Measurements from ENCODE around the gene ZNF44.
"Not testable (repeated sequence)": the region's sequence is repeated elsewhere in the genome, so short reads cannot be mapped to it uniquely, and the experiment has no call there.

ZNF44 gene

GRCh38 chr19:12318782-12319413, 24.2 kb upstream of the ZNF44 start:
- H3K4me3 ChIP-seq (replicated peaks; ENCODE audit: low read depth, low read length): no peak overlapping the region
- TF ChIP-seq CTCF (IDR thresholded peaks at IDR 0.05; ENCODE audit: low read depth, low read length, missing control alignments): no peak
- no peak for DNase-seq (ENCODE audit: extremely low read depth, low read depth)

- no peak for DNase-seq (ENCODE audit: extremely low read depth, low read depth)
- no peak overlapping the region for H3K4me3 ChIP-seq (replicated peaks; ENCODE audit: low read depth, low read length)
- TF ChIP-seq CTCF (IDR thresholded peaks at IDR 0.05; ENCODE audit: low read depth, low read length, missing control alignments): no peak
These were observed 19.9 kb upstream of the ZNF44 start for GRCh38 chr19:12314553-12314952.

GRCh38 chr19:12308891-12309290, 14.2 kb upstream of the ZNF44 start:
- not testable (repeated sequence) for DNase-seq (ENCODE audit: extremely low read depth, low read depth)

GRCh38 chr19:12295191-12295590, 508 bp upstream of the ZNF44 start:
- DNase-seq (ENCODE audit: extremely low read depth, low read depth): no peak
- H3K4me3 ChIP-seq (replicated peaks; ENCODE audit: low read depth, low read length): peak overlapping the region; percentile 70
- no peak for TF ChIP-seq CTCF (IDR thresholded peaks at IDR 0.05; ENCODE audit: low read depth, low read length, missing control alignments)

More at GRCh38 chr19:12308891-12309290, 14.2 kb upstream of the ZNF44 start:
- not testable (repeated sequence) for H3K4me3 ChIP-seq (replicated peaks; ENCODE audit: low read depth, low read length)

GRCh38 chr19:12293777-12294248, 870 bp downstream of the ZNF44 start:
- DNase-seq (ENCODE audit: extremely low read depth, low read depth): no peak

GRCh38 chr19:12289790-12290065, 5.0 kb downstream of the ZNF44 start:
- no peak overlapping the region for H3K4me3 ChIP-seq (replicated peaks; ENCODE audit: low read depth, low read length)
- no peak for DNase-seq (ENCODE audit: extremely low read depth, low read depth)
- TF ChIP-seq CTCF (IDR thresholded peaks at IDR 0.05; ENCODE audit: low read depth, low read length, missing control alignments): no peak

More at GRCh38 chr19:12293777-12294248, 870 bp downstream of the ZNF44 start:
- peak overlapping the region; percentile 70 for H3K4me3 ChIP-seq (replicated peaks; ENCODE audit: low read depth, low read length)
- no peak for TF ChIP-seq CTCF (IDR thresholded peaks at IDR 0.05; ENCODE audit: low read depth, low read length, missing control alignments)

- DNase-seq (ENCODE audit: extremely low read depth, low read depth): no peak
- no peak overlapping the region for H3K4me3 ChIP-seq (replicated peaks; ENCODE audit: low read depth, low read length)
- TF ChIP-seq CTCF (IDR thresholded peaks at IDR 0.05; ENCODE audit: low read depth, low read length, missing control alignments): no peak
These were observed 6.7 kb downstream of the ZNF44 start for GRCh38 chr19:12287958-12288500.
